ENCODE measurements around the gene SDS. TPM values are rescaled to one million over a fixed set of nuclear protein-coding genes. Genes with fewer than 3 reads are reported as not detected.

SDS gene
- total RNA-seq, 8 experiments from 2014 or later: 0.14 to 3.0 (median 0.47) TPM

- ATAC-seq (replicated peaks in 6 of 8): no peak
- in situ Hi-C loops (cut with MboI; ENCODE audit: low pct_unique_long_range_greater_than_20kb in 2 of 9, low sequenced_read_pairs in 9 of 9, unreplicated experiment in 9 of 9): no loop called here
- Histone ChIP-seq H3K4me1 (replicated peaks in 1 of 2) (peaks cover 7 to 19% of the 10 kb centered on the region in 2 donors), H3K4me3 (peak overlapping the region; percentile 21 to 43 (median 40)), H3K27ac (peak overlapping the region in 1 of 2 donors; percentile 91)
- 59 to 100% (median 85%) methylated on average over 1 to 6 of the region's 6 CpGs for WGBS, 10 experiments
These were observed 19.4 kb upstream of the SDS start for GRCh38 chr12:113422886-113423669.

DNA sequence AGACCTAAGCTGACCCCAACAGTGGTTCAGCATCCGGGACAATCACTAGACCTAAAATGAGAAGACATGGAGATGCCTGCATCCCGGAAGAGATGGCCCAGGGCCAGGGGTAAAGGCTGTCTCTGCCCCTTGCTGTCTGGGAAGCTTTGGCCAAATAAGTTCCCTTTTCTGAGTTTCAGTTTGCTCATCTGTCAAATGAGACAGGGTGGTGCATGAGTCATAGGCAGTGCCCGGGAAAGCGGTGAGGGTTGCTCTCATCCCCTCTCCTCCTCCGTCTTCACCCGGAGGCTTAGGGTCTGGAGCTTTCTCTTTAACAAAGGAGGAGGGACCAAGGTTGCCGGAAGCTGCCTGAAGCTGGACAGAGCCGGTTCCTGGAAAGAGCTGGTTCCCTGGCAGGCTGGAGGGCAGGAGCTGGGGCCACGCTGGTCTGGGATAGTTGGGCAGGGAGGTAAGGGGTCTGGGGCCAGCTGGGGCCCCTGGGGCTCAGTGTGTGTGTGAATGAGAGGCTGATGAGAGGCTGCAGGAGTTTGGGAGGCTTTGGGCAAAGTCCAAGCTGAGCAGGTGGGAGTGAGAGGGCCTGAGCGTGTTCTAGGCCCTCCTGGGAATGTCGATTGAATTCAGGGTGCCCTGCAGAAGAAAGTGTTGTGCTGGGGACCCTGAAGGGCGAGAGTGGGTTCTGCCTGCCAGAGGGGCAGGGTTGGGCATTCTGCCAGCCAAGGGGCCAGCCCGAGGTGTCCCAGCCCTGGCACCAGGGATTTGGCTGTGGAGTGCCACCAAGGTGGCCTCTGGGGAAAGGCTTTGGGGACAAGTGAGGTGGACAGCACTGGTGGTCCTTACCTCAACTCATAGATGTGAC is 18.6 kb upstream of the SDS start, which contains the start of gene SDSL:
TSS of gene SDSL (plus strand) at position 351 of the 856 bp plus-strand sequence. CDS start 5,603 bp downstream, outside the sequence.
- peak within 1 kb of the TSS; percentile 21 to 43 (median 40) for H3K4me3 ChIP-seq
- peak; percentile 92 to 100 (median 99) for ATAC-seq (replicated peaks in 6 of 8)
- WGBS, 10 experiments: 0 to 38% (median 9%) methylated on average over 2 to 7 of the region's 13 CpGs; no CpG with 5 or more reads in 4 of the 10 experiments
- in situ Hi-C loops (cut with MboI; ENCODE audit: low pct_unique_long_range_greater_than_20kb in 2 of 9, low sequenced_read_pairs in 9 of 9, unreplicated experiment in 9 of 9): no loop called here
- peak within 1 kb of the TSS; percentile 70 to 91 for H3K27ac ChIP-seq
- peaks cover 7 to 19% of the 10 kb centered on the region in 2 donors for H3K4me1 ChIP-seq (replicated peaks in 1 of 2)

GRCh38 chr12:113420996-113421595 is 17.4 kb upstream of the SDS start:
- H3K4me3 ChIP-seq: no peak overlapping the region
- in situ Hi-C loops (cut with MboI; ENCODE audit: low pct_unique_long_range_greater_than_20kb in 2 of 9, low sequenced_read_pairs in 9 of 9, unreplicated experiment in 9 of 9): no loop called here
- ATAC-seq (replicated peaks in 6 of 8): no peak
- H3K27ac ChIP-seq: no peak overlapping the region
- 86 to 90% methylated on average over 1 to 2 of the region's 2 CpGs; no CpG with 5 or more reads in 8 of the 10 experiments for WGBS, 10 experiments
- peaks cover 7 to 19% of the 10 kb centered on the region in 2 donors for H3K4me1 ChIP-seq (replicated peaks in 1 of 2)

DNA sequence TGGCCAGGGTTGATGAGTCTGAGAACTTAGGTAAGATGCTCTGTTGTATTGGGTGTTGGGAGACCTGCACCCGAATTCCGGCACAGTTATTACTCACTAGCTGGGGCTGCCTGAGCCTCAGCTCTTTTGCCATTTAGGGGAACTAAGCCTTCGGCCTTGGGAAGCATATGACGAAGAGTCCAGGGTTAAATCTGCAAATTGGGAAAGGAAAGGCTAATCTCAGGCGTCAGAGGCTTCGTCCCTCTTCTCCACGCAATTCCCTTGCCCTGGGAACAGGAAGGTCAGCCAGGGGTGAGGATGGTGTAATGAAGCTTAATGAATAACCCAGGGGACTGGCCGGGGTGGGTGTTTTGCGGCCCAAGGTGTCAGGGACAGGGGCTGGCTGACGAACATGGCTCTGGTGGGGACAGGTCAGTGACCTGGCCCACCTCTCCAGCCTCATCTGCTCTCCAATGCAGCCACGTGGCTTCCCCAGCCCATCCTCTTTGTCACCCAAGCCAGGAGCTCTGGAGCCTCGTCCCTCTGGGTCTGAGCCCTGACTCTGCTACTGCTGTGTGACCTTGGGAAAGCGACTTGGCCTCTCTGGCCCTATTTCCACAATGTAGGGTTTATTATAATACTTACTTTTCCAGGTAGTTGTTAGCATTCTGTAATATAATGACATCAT is 14.7 kb upstream of the SDS start:
- in situ Hi-C loops (cut with MboI; ENCODE audit: low pct_unique_long_range_greater_than_20kb in 2 of 9, low sequenced_read_pairs in 9 of 9, unreplicated experiment in 9 of 9): no loop called here
- Histone ChIP-seq H3K27ac (no peak overlapping the region), H3K4me3 (no peak overlapping the region), H3K4me1 (replicated peaks in 1 of 2) (peaks cover 7 to 13% of the 10 kb centered on the region in 2 donors)
- ATAC-seq (replicated peaks in 6 of 8): no peak
- WGBS, 10 experiments: 33 to 100% (median 50%) methylated on average over 1 to 8 of the region's 13 CpGs; no CpG with 5 or more reads in 2 of the 10 experiments

DNA sequence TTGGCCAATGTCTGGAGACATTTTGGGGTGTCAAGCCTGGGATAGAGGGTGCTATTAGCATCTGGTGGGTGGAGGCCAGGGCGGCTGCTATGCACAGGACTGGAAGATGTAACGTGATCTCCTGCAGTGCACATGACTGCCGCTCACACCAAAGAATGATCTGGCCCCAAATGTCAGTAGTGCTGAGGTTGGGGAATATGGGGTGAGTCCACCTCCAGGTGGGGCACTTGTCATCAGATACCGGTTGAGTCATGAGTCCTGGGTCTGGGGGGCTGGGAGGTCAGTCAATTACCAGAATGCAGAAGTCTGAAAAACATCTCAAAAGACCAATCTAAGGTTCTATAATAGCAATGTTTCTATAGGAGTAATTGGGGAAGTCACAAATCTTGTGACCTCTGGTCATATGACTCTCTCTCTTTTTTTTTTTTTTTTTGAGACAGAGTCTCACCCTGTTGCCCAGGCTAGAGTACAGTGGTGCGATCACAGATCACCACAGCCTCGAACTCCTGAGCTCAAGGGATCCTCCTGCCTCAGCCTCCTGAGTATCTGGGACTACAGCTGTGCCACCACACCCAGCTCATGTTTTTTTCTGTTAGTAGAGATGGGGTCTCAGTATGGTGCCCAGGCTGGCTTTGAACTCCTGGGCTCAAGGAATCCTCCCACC is 12.5 kb upstream of the SDS start:
- peaks cover 0 to 7% of the 10 kb centered on the region in 2 donors for H3K4me1 ChIP-seq (replicated peaks in 1 of 2)
- in situ Hi-C loops (cut with MboI; ENCODE audit: low pct_unique_long_range_greater_than_20kb in 2 of 9, low sequenced_read_pairs in 9 of 9, unreplicated experiment in 9 of 9): no loop called here
- WGBS, 10 experiments: 0 to 77% (median 72%) methylated on average over 1 to 4 of the region's 6 CpGs; no CpG with 5 or more reads in 4 of the 10 experiments
- no peak overlapping the region for H3K27ac ChIP-seq
- H3K4me3 ChIP-seq: no peak overlapping the region
- ATAC-seq (replicated peaks in 6 of 8): peak in 7 of 8 experiments; percentile 36 to 97 (median 68)

DNA sequence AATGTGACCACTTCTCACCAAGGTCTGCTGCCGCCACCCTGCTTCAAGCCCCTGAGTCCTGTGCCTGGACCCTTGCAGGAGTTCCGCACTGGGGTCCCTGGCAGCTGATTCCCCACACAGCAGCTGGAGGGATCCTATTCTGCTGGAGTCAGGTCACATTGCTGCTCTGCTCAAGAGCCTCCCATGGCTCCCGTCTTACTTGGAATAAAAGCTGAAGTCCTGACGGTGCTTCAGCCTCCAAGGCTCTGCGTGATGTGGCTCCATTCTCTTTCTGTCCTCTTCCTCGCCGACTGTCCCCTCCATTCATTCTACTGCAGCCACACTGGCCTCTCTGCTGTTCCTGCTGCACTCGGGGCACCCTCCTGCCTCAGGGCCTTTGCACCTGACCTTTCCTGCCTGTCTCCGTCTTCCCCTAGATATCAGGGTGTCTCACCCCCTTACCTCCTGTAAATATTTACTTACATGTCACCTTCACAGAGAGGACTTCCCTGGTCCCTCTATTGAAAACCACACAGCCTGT is 10.9 kb upstream of the SDS start:
- H3K4me3 ChIP-seq: no peak overlapping the region
- peaks cover 0 to 7% of the 10 kb centered on the region in 2 donors for H3K4me1 ChIP-seq (replicated peaks in 1 of 2)
- in situ Hi-C loops (cut with MboI; ENCODE audit: low pct_unique_long_range_greater_than_20kb in 2 of 9, low sequenced_read_pairs in 9 of 9, unreplicated experiment in 9 of 9): no loop called here
- WGBS, 10 experiments: 69 to 100% (median 79%) methylated on average over 1 to 7 of the region's 9 CpGs; no CpG with 5 or more reads in 2 of the 10 experiments
- no peak for ATAC-seq (replicated peaks in 6 of 8)
- no peak overlapping the region for H3K27ac ChIP-seq

DNA sequence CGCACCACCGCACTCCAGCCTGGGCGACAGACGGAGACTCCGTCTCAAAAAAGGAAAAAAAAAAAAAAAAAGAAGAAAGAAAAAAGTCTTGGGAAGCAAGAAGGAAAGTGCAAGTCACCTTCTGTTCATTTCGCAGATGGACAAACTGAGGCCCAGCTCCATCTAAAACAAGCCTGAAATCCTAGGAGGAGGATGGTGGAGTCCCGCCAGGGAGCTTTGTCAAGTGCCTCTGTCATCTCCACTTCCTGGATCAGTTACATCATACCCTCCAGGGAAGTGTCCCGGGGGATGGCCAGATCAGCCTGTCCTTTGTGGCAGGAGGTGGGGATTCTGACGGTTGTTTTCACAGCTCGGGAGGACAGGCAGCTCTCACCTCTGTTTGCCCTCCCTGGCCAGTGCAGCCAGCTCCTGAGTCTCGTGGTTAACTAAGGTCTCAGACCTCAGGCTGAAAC is 9.8 kb upstream of the SDS start:
- WGBS, 10 experiments: 27 to 91% (median 76%) methylated on average over 2 to 8 of the region's 11 CpGs; no CpG with 5 or more reads in 1 of the 10 experiments
- peak in 6 of 8 experiments; percentile 13 to 58 (median 39) for ATAC-seq (replicated peaks in 6 of 8)
- Histone ChIP-seq H3K4me3 (no peak overlapping the region), H3K4me1 (replicated peaks in 1 of 2) (peaks cover 0 to 4% of the 10 kb centered on the region in 2 donors), H3K27ac (no peak overlapping the region)
- in situ Hi-C loops (cut with MboI; ENCODE audit: low pct_unique_long_range_greater_than_20kb in 2 of 9, low sequenced_read_pairs in 9 of 9, unreplicated experiment in 9 of 9): no loop called here

- WGBS, 10 experiments: 0 to 80% (median 63%) methylated on average over 1 to 5 of the region's 9 CpGs; no CpG with 5 or more reads in 3 of the 10 experiments
- H3K4me3 ChIP-seq: no peak overlapping the region
- H3K27ac ChIP-seq: no peak overlapping the region
- in situ Hi-C loops (cut with MboI; ENCODE audit: low pct_unique_long_range_greater_than_20kb in 2 of 9, low sequenced_read_pairs in 9 of 9, unreplicated experiment in 9 of 9): no loop called here
- ATAC-seq (replicated peaks in 6 of 8): no peak
- no peaks in the 10 kb centered on the region for H3K4me1 ChIP-seq (replicated peaks in 1 of 2)
These were observed 5.9 kb upstream of the SDS start for GRCh38 chr12:113409462-113410124.

GRCh38 chr12:113408756-113409298 is 5.1 kb upstream of the SDS start:
- Histone ChIP-seq H3K4me3 (no peak overlapping the region), H3K27ac (no peak overlapping the region), H3K4me1 (replicated peaks in 1 of 2) (no peaks in the 10 kb centered on the region)
- 50 to 100% (median 93%) methylated on average over 1 to 11 of the region's 11 CpGs; no CpG with 5 or more reads in 1 of the 10 experiments for whole genome bisulfite sequencing, 10 experiments
- in situ Hi-C loops (cut with MboI; ENCODE audit: low pct_unique_long_range_greater_than_20kb in 2 of 9, low sequenced_read_pairs in 9 of 9, unreplicated experiment in 9 of 9): no loop called here
- no peak for ATAC-seq (replicated peaks in 6 of 8)

DNA sequence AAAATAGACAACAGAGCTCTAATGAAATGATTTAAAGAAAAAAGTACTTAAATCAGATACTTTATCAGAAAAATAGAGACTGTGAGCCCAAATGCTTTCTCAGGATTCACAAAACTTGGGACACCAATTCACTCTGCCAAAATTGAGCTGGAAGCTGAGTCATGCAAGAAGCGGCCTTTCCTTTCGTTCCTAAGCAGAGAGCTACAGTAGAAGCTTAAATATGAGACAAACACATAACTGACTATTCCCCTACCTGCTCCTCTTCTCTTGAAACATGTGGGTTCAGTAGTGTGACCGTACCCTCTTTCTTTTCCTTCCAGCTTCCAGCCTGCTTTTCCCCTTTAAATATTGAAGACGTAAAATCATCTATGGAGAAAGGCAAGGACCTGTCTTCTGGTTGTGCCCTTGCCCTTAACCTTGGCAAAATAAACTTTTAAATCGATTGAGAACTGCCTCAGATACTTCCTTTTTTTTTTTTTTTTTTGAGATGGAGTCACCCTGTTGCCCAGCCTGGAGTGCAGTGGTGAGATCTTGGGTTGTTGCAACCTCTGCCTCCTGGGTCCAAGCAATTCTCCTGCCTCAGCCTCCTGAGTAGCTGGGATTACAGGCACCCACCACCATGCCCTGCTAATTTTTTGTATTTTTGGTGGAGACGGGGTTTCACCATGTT is 4.4 kb upstream of the SDS start:
- Histone ChIP-seq H3K27ac (no peak overlapping the region), H3K4me1 (replicated peaks in 1 of 2) (no peaks in the 10 kb centered on the region), H3K4me3 (no peak overlapping the region)
- ATAC-seq (replicated peaks in 6 of 8): peak in 2 of 8 experiments; percentile 16 to 35
- in situ Hi-C loops (cut with MboI; ENCODE audit: low pct_unique_long_range_greater_than_20kb in 2 of 9, low sequenced_read_pairs in 9 of 9, unreplicated experiment in 9 of 9): no loop called here
- 33 to 98% (median 75%) methylated on average over 2 to 6 of the region's 6 CpGs for WGBS, 10 experiments

- Histone ChIP-seq H3K4me1 (replicated peaks in 1 of 2) (no peaks in the 10 kb centered on the region), H3K4me3 (no peak overlapping the region), H3K27ac (no peak overlapping the region)
- WGBS, 10 experiments: 57 to 100% (median 67%) methylated on average over 1 to 3 of the region's 3 CpGs; no CpG with 5 or more reads in 1 of the 10 experiments
- ATAC-seq (replicated peaks in 6 of 8): no peak
- in situ Hi-C loops (cut with MboI; ENCODE audit: low pct_unique_long_range_greater_than_20kb in 2 of 9, low sequenced_read_pairs in 9 of 9, unreplicated experiment in 9 of 9): no loop called here
These were observed 2.0 kb upstream of the SDS start for GRCh38 chr12:113405694-113406093.
